Panc1 (cell line): Measurements from ENCODE around the gene CLIP4. TPM values are rescaled to one million over a fixed set of nuclear protein-coding genes. Genes with fewer than 3 reads are reported as not detected.

Experiments used
- ATAC-seq: fragments of 200-7000 bp; cut with Tn5 transposase; 2 replicates; pipeline ENCODE4 v1.9.1; 2020; ENCODE audit warnings: mild to moderate bottlenecking, moderate library complexity
- BruUV-seq: library from RNA; stranded (reverse); fragments of 400-500 nt; replicated peaks from 2 replicates; lab custom pipeline; 2021; lab: Mats Ljungman, UMichigan
- CTCF ChIA-PET: fragments of 300-600 bp; sonication (Branson Sonifier 250); formaldehyde crosslinking; loops from one replicate; lab custom pipeline; 2022; ENCODE audit warnings: antibody characterized with exemption; lab: Charles Lee
- POLR2A ChIA-PET: fragments of 300-600 bp; sonication (Branson Sonifier 250); formaldehyde crosslinking; loops from one replicate; lab custom pipeline; 2022; ENCODE audit warnings: antibody characterized with exemption; lab: Charles Lee
- DNase-seq: peaks from one replicate; pipeline ENCODE4 v3.0.0-alpha.2; 2010; ENCODE audit warnings: low read depth, low spot score
- H3K27ac ChIP-seq: 2 replicates; pipeline ENCODE4 v1.5.1; 2011; ENCODE audit warnings: mild to moderate bottlenecking, low read length, inconsistent platforms
- H3K27me3 ChIP-seq: fragments of 200-500 bp; sonication (Bioruptor generic); 2 replicates; pipeline ENCODE4 v1.6.0; 2014; ENCODE audit warnings: low read length, inconsistent platforms; ENCODE audit not compliant: control insufficient read depth, insufficient read depth
- H3K36me3 ChIP-seq: fragments of 200-500 bp; sonication (Bioruptor generic); 2 replicates; pipeline ENCODE4 v1.5.1; 2014; ENCODE audit warnings: inconsistent platforms, mild to moderate bottlenecking, low read length, moderate library complexity; ENCODE audit not compliant: control insufficient read depth, insufficient read depth
- H3K4me1 ChIP-seq: 2 replicates; pipeline ENCODE4 v1.5.1; 2011; ENCODE audit warnings: inconsistent platforms, mild to moderate bottlenecking, low read length, moderate library complexity; ENCODE audit not compliant: control insufficient read depth, insufficient read depth
- H3K4me3 ChIP-seq, 2 experiments: 2 replicates each; pipeline ENCODE4 v1.5.1; 2011 to 2012; ENCODE audit warnings: low read depth in 2 of 2, low read length in 2 of 2, mild to moderate bottlenecking in 2 of 2, inconsistent platforms in 1 of 2, moderate library complexity in 1 of 2
- H3K9me3 ChIP-seq: fragments of 200-500 bp; sonication (Bioruptor generic); 2 replicates; pipeline ENCODE4 v1.5.1; 2014; ENCODE audit warnings: low read depth, mild to moderate bottlenecking, inconsistent platforms, low read length, moderate library complexity; ENCODE audit not compliant: control insufficient read depth, insufficient read depth
- POLR2AphosphoS5 ChIP-seq: IDR thresholded peaks from 2 replicates; pipeline ENCODE4 v1.6.1; 2012; ENCODE audit warnings: mild to moderate bottlenecking, low read depth, low read length, moderate library complexity
- SIN3A ChIP-seq: IDR thresholded peaks from 2 replicates; pipeline ENCODE4 v1.6.1; 2012; ENCODE audit warnings: low read depth, mild to moderate bottlenecking, low read length, moderate library complexity, borderline replicate concordance; ENCODE audit not compliant: insufficient read depth
- TCF7L2 ChIP-seq: IDR thresholded peaks from 2 replicates; pipeline ENCODE4 v1.6.1; 2011; ENCODE audit warnings: mild to moderate bottlenecking, low read depth, low read length, inconsistent platforms
- in situ Hi-C: cut with HindIII; loops from 2 replicates; pipeline ENCODE4 v1.10.0; 2016; ENCODE audit warnings: low sequenced_read_pairs, low pct_unique_long_range_greater_than_20kb
- intact Hi-C: fragments of 100-400 bp; cut with micrococcal nuclease; formaldehyde crosslinking; loops from one replicate; pipeline ENCODE4 v1.10.0; 2022; ENCODE audit not compliant: unreplicated experiment
- total RNA-seq: library from RNA; stranded (reverse); gene quantifications from one replicate; pipeline ENCODE4 v1.2.1, GENCODE V29; 2021; ENCODE audit not compliant: unreplicated experiment
- TF ChIP-seq, protein P1 (sequence below): fragments of 450-650 bp; IDR thresholded peaks from 2 replicates; pipeline ENCODE4 v1.5.1; 2017; ENCODE audit warnings: mild to moderate bottlenecking
- TF ChIP-seq, protein P2 (sequence below), 2 experiments: IDR thresholded peaks; 2 replicates each; pipeline ENCODE4 v1.6.1; 2011 to 2012; ENCODE audit warnings: low read depth in 2 of 2, control low read depth in 1 of 2, low read length in 1 of 2, mild to moderate bottlenecking in 1 of 2, moderate library complexity in 1 of 2; ENCODE audit not compliant: insufficient read depth in 1 of 2

The CLIP4 gene
- total RNA-seq, 1 experiment from 2014 or later, result 43.0 TPM

DNA sequence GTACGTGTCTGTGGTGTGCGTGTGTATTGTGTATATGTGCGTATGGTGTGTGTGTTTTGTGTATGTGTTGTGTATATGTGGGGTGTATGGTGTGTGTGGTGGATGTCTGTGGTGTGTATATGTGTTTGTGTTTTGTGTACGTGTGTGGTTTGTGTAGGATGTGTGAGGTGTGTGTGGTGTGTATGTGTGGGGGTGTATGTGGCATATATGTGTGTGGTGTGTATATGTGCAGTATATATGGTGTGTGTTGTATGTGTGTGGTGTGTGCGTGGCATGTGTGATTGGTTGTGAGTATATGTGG, 101.3 kb downstream of the CLIP4 start:
- in situ Hi-C loops, result no loop called here
- ATAC-seq, result no peak
- Histone ChIP-seq H3K27me3 (no peaks in the 10 kb centered on the region), H3K4me1 (no peaks in the 10 kb centered on the region), H3K4me3 (no peak overlapping the region), H3K27ac (no peak overlapping the region), H3K9me3 (no peaks in the 10 kb centered on the region), H3K36me3 (no peaks in the 10 kb centered on the region)
- ChIA-PET POLR2A (no interaction called here), CTCF (no interaction called here)
- intact Hi-C loops, result no loop called here
- no peak for DNase-seq
- no peak for TF ChIP-seq POLR2AphosphoS5
- TF ChIP-seq, protein P1, sequence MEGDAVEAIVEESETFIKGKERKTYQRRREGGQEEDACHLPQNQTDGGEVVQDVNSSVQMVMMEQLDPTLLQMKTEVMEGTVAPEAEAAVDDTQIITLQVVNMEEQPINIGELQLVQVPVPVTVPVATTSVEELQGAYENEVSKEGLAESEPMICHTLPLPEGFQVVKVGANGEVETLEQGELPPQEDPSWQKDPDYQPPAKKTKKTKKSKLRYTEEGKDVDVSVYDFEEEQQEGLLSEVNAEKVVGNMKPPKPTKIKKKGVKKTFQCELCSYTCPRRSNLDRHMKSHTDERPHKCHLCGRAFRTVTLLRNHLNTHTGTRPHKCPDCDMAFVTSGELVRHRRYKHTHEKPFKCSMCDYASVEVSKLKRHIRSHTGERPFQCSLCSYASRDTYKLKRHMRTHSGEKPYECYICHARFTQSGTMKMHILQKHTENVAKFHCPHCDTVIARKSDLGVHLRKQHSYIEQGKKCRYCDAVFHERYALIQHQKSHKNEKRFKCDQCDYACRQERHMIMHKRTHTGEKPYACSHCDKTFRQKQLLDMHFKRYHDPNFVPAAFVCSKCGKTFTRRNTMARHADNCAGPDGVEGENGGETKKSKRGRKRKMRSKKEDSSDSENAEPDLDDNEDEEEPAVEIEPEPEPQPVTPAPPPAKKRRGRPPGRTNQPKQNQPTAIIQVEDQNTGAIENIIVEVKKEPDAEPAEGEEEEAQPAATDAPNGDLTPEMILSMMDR, result no peak
- TF ChIP-seq SIN3A, result no peak
- TF ChIP-seq, protein P2, sequence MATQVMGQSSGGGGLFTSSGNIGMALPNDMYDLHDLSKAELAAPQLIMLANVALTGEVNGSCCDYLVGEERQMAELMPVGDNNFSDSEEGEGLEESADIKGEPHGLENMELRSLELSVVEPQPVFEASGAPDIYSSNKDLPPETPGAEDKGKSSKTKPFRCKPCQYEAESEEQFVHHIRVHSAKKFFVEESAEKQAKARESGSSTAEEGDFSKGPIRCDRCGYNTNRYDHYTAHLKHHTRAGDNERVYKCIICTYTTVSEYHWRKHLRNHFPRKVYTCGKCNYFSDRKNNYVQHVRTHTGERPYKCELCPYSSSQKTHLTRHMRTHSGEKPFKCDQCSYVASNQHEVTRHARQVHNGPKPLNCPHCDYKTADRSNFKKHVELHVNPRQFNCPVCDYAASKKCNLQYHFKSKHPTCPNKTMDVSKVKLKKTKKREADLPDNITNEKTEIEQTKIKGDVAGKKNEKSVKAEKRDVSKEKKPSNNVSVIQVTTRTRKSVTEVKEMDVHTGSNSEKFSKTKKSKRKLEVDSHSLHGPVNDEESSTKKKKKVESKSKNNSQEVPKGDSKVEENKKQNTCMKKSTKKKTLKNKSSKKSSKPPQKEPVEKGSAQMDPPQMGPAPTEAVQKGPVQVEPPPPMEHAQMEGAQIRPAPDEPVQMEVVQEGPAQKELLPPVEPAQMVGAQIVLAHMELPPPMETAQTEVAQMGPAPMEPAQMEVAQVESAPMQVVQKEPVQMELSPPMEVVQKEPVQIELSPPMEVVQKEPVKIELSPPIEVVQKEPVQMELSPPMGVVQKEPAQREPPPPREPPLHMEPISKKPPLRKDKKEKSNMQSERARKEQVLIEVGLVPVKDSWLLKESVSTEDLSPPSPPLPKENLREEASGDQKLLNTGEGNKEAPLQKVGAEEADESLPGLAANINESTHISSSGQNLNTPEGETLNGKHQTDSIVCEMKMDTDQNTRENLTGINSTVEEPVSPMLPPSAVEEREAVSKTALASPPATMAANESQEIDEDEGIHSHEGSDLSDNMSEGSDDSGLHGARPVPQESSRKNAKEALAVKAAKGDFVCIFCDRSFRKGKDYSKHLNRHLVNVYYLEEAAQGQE (IDR thresholded peaks at IDR 0.05; ENCODE audit: insufficient read depth in 1 of 2, low read depth in 2 of 2, low read length in 1 of 2), result no peak
- TF ChIP-seq TCF7L2, result no peak
- BruUV-seq, result no TSS peak

DNA sequence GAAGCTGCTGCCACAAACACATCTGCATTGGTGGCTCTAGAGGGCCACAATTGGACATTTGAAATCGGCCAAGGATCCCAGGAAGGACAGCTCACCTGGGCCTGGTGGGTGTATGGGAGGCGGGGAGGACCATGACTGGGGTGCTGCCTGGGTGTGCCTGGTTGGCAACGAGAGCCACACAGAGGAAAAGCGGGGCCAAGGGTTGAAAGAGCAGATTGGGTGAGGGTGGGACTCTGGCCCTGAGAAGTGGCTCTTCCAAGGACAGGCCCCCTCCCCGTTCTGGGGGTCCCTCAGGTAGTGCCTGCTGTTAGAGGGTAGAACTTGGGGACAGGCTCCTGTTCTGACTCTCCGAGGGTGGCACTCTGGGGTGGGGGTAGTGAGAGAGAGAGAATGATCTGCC, 102.9 kb downstream of the CLIP4 start:
- no TSS peak for BruUV-seq
- ChIA-PET CTCF (no interaction called here), POLR2A (no interaction called here)
- Histone ChIP-seq H3K27me3 (no peaks in the 10 kb centered on the region), H3K9me3 (no peaks in the 10 kb centered on the region), H3K36me3 (no peaks in the 10 kb centered on the region), H3K4me1 (no peaks in the 10 kb centered on the region), H3K27ac (no peak overlapping the region), H3K4me3 (no peak overlapping the region)
- ATAC-seq, result no peak
- DNase-seq, result no peak
- in situ Hi-C loops, result no loop called here
- intact Hi-C loops, result no loop called here
- TF ChIP-seq, protein P1, result no peak
- TF ChIP-seq, protein P2 (IDR thresholded peaks at IDR 0.05; ENCODE audit: insufficient read depth in 1 of 2, low read depth in 2 of 2, low read length in 1 of 2), result no peak
- TF ChIP-seq SIN3A (no peak), TCF7L2 (no peak), POLR2AphosphoS5 (no peak)
